GM12878 (cell line): ENCODE measurements around the gene NTPCR. TPM values are rescaled to one million over a fixed set of nuclear protein-coding genes. Genes with fewer than 3 reads are reported as not detected.

Source experiments
- ATAC-seq: fragments of 200-7000 bp; cut with Tn5 transposase; 3 replicates; pipeline ENCODE4 v1.9.1; 2020; ENCODE audit warnings: mild to moderate bottlenecking, moderate library complexity
- BruUV-seq: library from RNA; stranded (reverse); fragments of 400-500 nt; replicated peaks from 2 replicates; lab custom pipeline; 2021; lab: Mats Ljungman, UMichigan
- CTCF ChIA-PET: fragments of 300-600 bp; sonication (Branson Sonifier 250); formaldehyde crosslinking; extraction: SDS; loops from one replicate; lab custom pipeline; 2021; ENCODE audit warnings: inconsistent platforms; lab: Yijun Ruan, JAX
- POLR2A ChIA-PET: fragments of 350-600 bp; formaldehyde crosslinking; extraction: SDS; loops from one replicate; lab custom pipeline; 2021; ENCODE audit warnings: inconsistent platforms; lab: Charles Lee
- RAD21 ChIA-PET: fragments of 300-600 bp; sonication (Branson Sonifier 250); formaldehyde crosslinking; loops from one replicate; lab custom pipeline; 2023; ENCODE audit warnings: antibody characterized with exemption; ENCODE audit not compliant: unreplicated experiment; lab: Charles Lee
- SMC1A ChIA-PET: fragments of 300-600 bp; sonication (Branson Sonifier 250); formaldehyde crosslinking; loops from one replicate; lab custom pipeline; 2023; ENCODE audit not compliant: unreplicated experiment, uncharacterized antibody; lab: Charles Lee
- DNase-seq: peaks from one replicate; pipeline ENCODE4 v3.0.0-alpha.2; 2011; ENCODE audit warnings: low read depth, low spot score
- FAIRE-seq: peaks from 3 replicates; lab custom pipeline; 2011; peaks lifted over from hg19 to GRCh38; lab: Jason Lieb, UNC
- H2AFZ ChIP-seq: 2 replicates; pipeline ENCODE4 v1.6.0; 2011; ENCODE audit warnings: low read depth, low read length, control low read depth; ENCODE audit not compliant: control insufficient read depth
- H3K27ac ChIP-seq: 2 replicates; pipeline ENCODE4 v1.5.1; 2011; ENCODE audit warnings: control low read depth; ENCODE audit not compliant: control insufficient read depth, insufficient read depth
- H3K27me3 ChIP-seq, 2 experiments: replicated peaks in 1 of 2; 2 replicates each; pipeline versions ENCODE4 v1.6.0 to v1.6.1; 2011; ENCODE audit warnings: low read length in 1 of 2; ENCODE audit not compliant: control insufficient read depth in 2 of 2, insufficient read depth in 2 of 2
- H3K36me3 ChIP-seq, 2 experiments: 2 replicates each; pipeline ENCODE4 v1.5.1; 2011; ENCODE audit warnings: low read length in 1 of 2; ENCODE audit not compliant: control insufficient read depth in 2 of 2, insufficient read depth in 2 of 2
- H3K4me1 ChIP-seq: 2 replicates; pipeline ENCODE4 v1.6.1; 2011; ENCODE audit warnings: mild to moderate bottlenecking, low read length, moderate library complexity, mixed read lengths; ENCODE audit not compliant: control insufficient read depth, insufficient read depth
- H3K4me2 ChIP-seq: 2 replicates; pipeline ENCODE4 v1.6.0; 2011; ENCODE audit warnings: control low read depth; ENCODE audit not compliant: control insufficient read depth, insufficient read depth
- H3K4me3 ChIP-seq: fragments of 200-600 bp; sonication (generic); 2 replicates; pipeline ENCODE4 v1.5.1; 2016
- H3K79me2 ChIP-seq: 2 replicates; pipeline ENCODE4 v1.6.0; 2011; ENCODE audit warnings: low read length; ENCODE audit not compliant: control insufficient read depth, insufficient read depth
- H3K9ac ChIP-seq: 2 replicates; pipeline ENCODE4 v1.8.0; 2011; ENCODE audit warnings: low read length, control low read depth, mixed read lengths; ENCODE audit not compliant: control insufficient read depth, insufficient read depth
- H3K9me3 ChIP-seq: replicated peaks from 3 replicates; pipeline ENCODE4 v1.5.1; 2011; ENCODE audit warnings: mild to moderate bottlenecking, low read length; ENCODE audit not compliant: control insufficient read depth, insufficient read depth
- H4K20me1 ChIP-seq: 2 replicates; pipeline ENCODE4 v1.6.0; 2011; ENCODE audit not compliant: control insufficient read depth, insufficient read depth
- CREM ChIP-seq: IDR thresholded peaks from 2 replicates; pipeline ENCODE4 v1.6.1; 2014; ENCODE audit warnings: antibody characterized with exemption, low read depth
- CTCF ChIP-seq, 3 experiments: IDR thresholded peaks in 2 of 3; conservative IDR thresholded peaks in 1 of 3; 2 replicates each; pipeline ENCODE4 v1.5.1; 2011; ENCODE audit warnings: low read depth in 3 of 3, low read length in 3 of 3, mild to moderate bottlenecking in 3 of 3, control low read depth in 2 of 3, moderate library complexity in 2 of 3, inconsistent platforms in 1 of 3, mixed read lengths in 1 of 3; ENCODE audit not compliant: control insufficient read depth in 2 of 3, insufficient read depth in 1 of 3; ENCODE audit errors: extremely low read depth in 1 of 3
- IRF4 ChIP-seq: IDR thresholded peaks from 2 replicates; pipeline ENCODE4 v1.6.1; 2011; ENCODE audit warnings: low read depth, low read length
- NFYA ChIP-seq: IDR thresholded peaks from 2 replicates; pipeline ENCODE4 v1.6.1; 2011; ENCODE audit warnings: low read depth, mild to moderate bottlenecking, low read length, improper control_type of control experiment, borderline replicate concordance
- POLR2AphosphoS5 ChIP-seq: IDR thresholded peaks from 2 replicates; pipeline ENCODE4 v1.6.1; 2011; ENCODE audit warnings: mild to moderate bottlenecking, low read length, inconsistent platforms
- RAD21 ChIP-seq: IDR thresholded peaks from 2 replicates; pipeline ENCODE4 v1.6.1; 2011; ENCODE audit warnings: mild to moderate bottlenecking, low read depth, low read length, moderate library complexity; ENCODE audit not compliant: insufficient read depth
- SIN3A ChIP-seq: IDR thresholded peaks from 2 replicates; pipeline ENCODE4 v1.6.1; 2012; ENCODE audit warnings: low read depth, low read length, improper control_type of control experiment
- SMARCA5 ChIP-seq: fragments of 450-650 bp; IDR thresholded peaks from 2 replicates; pipeline ENCODE4 v1.6.1; 2017; ENCODE audit warnings: mild to moderate bottlenecking
- ZBTB4 ChIP-seq: fragments of 450-650 bp; formaldehyde crosslinking; IDR thresholded peaks from 2 replicates; pipeline ENCODE4 v1.4.0; 2022; ENCODE audit warnings: mild to moderate bottlenecking, moderate library complexity
- ZNF622 ChIP-seq: fragments of 450-650 bp; IDR thresholded peaks from 2 replicates; pipeline ENCODE4 v1.6.1; 2017; ENCODE audit warnings: mild to moderate bottlenecking, inconsistent platforms
- ZNF687 ChIP-seq: fragments of 450-650 bp; IDR thresholded peaks from 2 replicates; pipeline ENCODE4 v1.6.1; 2017; ENCODE audit warnings: mild to moderate bottlenecking, moderate library complexity
- WGBS: methylation state at CpG from one replicate; pipeline ENCODE4 v1.1.6; 2016; ENCODE audit warnings: low lambda C conversion rate; ENCODE audit not compliant: insufficient replicate concordance, insufficient coverage; ENCODE audit errors: missing lambda C conversion rate; 5-methylcytosine and 5-hydroxymethylcytosine counted together
- in situ Hi-C: fragments of 300-500 bp; cut with MboI; formaldehyde crosslinking; loops from 9 replicates; pipeline ENCODE4 v1.14.3; 2018; ENCODE audit warnings: mixed read lengths
- intact Hi-C: fragments of 100-400 bp; cut with micrococcal nuclease; formaldehyde crosslinking; loops from one replicate; pipeline ENCODE4 v1.14.2; 2022; ENCODE audit not compliant: unreplicated experiment
- polyA plus RNA-seq, 11 experiments: library from polyadenylated mRNA; depleted of rRNA in 4 of 11; unstranded in 6 of 11; stranded (reverse) in 5 of 11; fragments of >200 nt; fragmentation: Nextera tagmentation in 4 of 11; fragmentation: Illumina TruSeq in 1 of 11; extraction: Ambion mirVana in 4 of 11; extraction: Trizol in 1 of 11; gene quantifications; 1 replicate in 1 of 11; 2 replicates in 10 of 11; pipeline versions ENCODE4 v1.2.1 to v1.2.3, GENCODE V29; 2011 to 2016; ENCODE audit warnings: inconsistent platforms in 2 of 11, missing spikeins in 2 of 11, low read depth in 1 of 11
- total RNA-seq, 4 experiments: library from RNA; depleted of rRNA in 3 of 4; stranded (reverse); fragments of >200 nt in 3 of 4; fragmentation: Illumina TruSeq in 1 of 4; extraction: Trizol in 1 of 4; gene quantifications; 2 replicates each; pipeline versions ENCODE4 v1.2.1 to v1.2.3, GENCODE V29; 2013 to 2021

The NTPCR gene
- total and polyA plus RNA-seq, 10 of the 15 experiments (the other 5 are each of a cell fraction or from before 2014, with no cell fraction given) = 25.4 to 109 (median 56.6) TPM

GRCh38 chr1:233025157-233025556, 74.7 kb downstream of the NTPCR start (continued):
- TF ChIP-seq SIN3A (no peak), SMARCA5 (no peak), CTCF (IDR thresholded peaks at IDR 0.05 in 2 of 3, conservative IDR thresholded peaks at IDR 0.05 in 1 of 3; ENCODE audit: control insufficient read depth in 2 of 3, extremely low read depth in 1 of 3, insufficient read depth in 1 of 3, low read depth in 3 of 3, low read length in 3 of 3) (peak; percentile 30 to 54 (median 49); a peak in 4 of 6 replicates), ZNF622 (no peak), POLR2AphosphoS5 (no peak), RAD21 (peak; percentile 70)

- ChIA-PET POLR2A (no interaction called here), SMC1A (interaction anchor here (0.8 to 1.4 kb wide), 2 partner anchors 12 to 42 kb away, joined by 3 read pairs; no protein-coding TSS in a partner anchor), CTCF (interaction anchor here (0.6 to 2.0 kb wide), 6 partner anchors 10 to 1731 kb away, joined by 3 to 5 read pairs (median 4); no protein-coding TSS in a partner anchor)
- H2AFZ ChIP-seq = no peak overlapping the region
- no TSS peak for BruUV-seq
- no peak for ATAC-seq
- no peaks in the 10 kb centered on the region for H3K9me3 ChIP-seq
- no peak overlapping the region for H3K9ac ChIP-seq
- H3K36me3 ChIP-seq = no peaks in the 10 kb centered on the region
- no peaks in the 10 kb centered on the region for H3K79me2 ChIP-seq
- H3K4me3 ChIP-seq = no peak overlapping the region
- no peaks in the 10 kb centered on the region for H3K4me1 ChIP-seq
- no peak overlapping the region for H3K27ac ChIP-seq
- no peaks in the 10 kb centered on the region for H3K27me3 ChIP-seq
- no peak overlapping the region for H3K4me2 ChIP-seq
- WGBS = 94% methylated on average over 2 of the region's 2 CpGs
- in situ Hi-C loops = loop anchor here (10.0 kb wide), 1 partner anchor 391 kb away; the partner anchor contains the start of gene SIPA1L2
- TF ChIP-seq ZNF687 (no peak), IRF4 (no peak), NFYA (no peak), ZBTB4 (CRISPR knock-in tag) (no peak), CREM (no peak)
- TF ChIP-seq, all 136 proteins: peak for 0
- H4K20me1 ChIP-seq = no peaks in the 10 kb centered on the region
- intact Hi-C loops = loop anchor here (2.0 kb wide), 1 partner anchor 391 kb away; no protein-coding TSS in a partner anchor
- DNase-seq (no peak), FAIRE-seq (no peak)
- RAD21 ChIA-PET = no interaction called here
These were observed 75.2 kb downstream of the NTPCR start for GRCh38 chr1:233025567-233025966.
